RKO (cell line): ENCODE measurements around the gene OR51B2.
"Not testable (repeated sequence)": the region's sequence is repeated elsewhere in the genome, so short reads cannot be mapped to it uniquely, and the experiment has no call there.

Experiments
- DNase-seq: peaks from one replicate; pipeline ENCODE4 v3.0.0-alpha.2; 2016; ENCODE audit warnings: low spot score

The OR51B2 gene

GRCh38 chr11:5324197-5324596 is at the start of gene OR51B2:
Gene OR51B2, minus strand, starts transcription at chr11:5324297. Its CDS starts 0 bp downstream, at chr11:5324297.
- DNase-seq, result no peak

- DNase-seq, result peak; percentile 22
These were observed 45.7 kb upstream of the OR51B2 start for GRCh38 chr11:5369789-5370188.

- no peak for DNase-seq
These were observed 44.5 kb upstream of the OR51B2 start for GRCh38 chr11:5368502-5369043.

- peak; percentile 25 for DNase-seq
These were observed 43.5 kb upstream of the OR51B2 start for GRCh38 chr11:5367448-5368074.

GRCh38 chr11:5366856-5367255 is 42.8 kb upstream of the OR51B2 start:
- no peak for DNase-seq

GRCh38 chr11:5366365-5366764 is 42.3 kb upstream of the OR51B2 start:
- DNase-seq, result not testable (repeated sequence)

GRCh38 chr11:5364214-5364613 is 40.1 kb upstream of the OR51B2 start:
- peak; percentile 58 for DNase-seq

GRCh38 chr11:5363679-5364078 is 39.6 kb upstream of the OR51B2 start:
- no peak for DNase-seq

- DNase-seq, result no peak
These were observed 38.0 kb upstream of the OR51B2 start for GRCh38 chr11:5362017-5362625.

GRCh38 chr11:5356031-5356430 is 31.9 kb upstream of the OR51B2 start:
- DNase-seq, result not testable (repeated sequence)

GRCh38 chr11:5351208-5351607 is 27.1 kb upstream of the OR51B2 start, which contains the start of gene OR51B6:
Gene OR51B6, plus strand, starts transcription at chr11:5351508. Its CDS starts 0 bp downstream, at chr11:5351508.
- no peak for DNase-seq

- no peak for DNase-seq
These were observed 25.5 kb upstream of the OR51B2 start for GRCh38 chr11:5349550-5349949.

GRCh38 chr11:5348551-5349194 is 24.6 kb upstream of the OR51B2 start:
- DNase-seq, result no peak

- no peak for DNase-seq
These were observed 21.7 kb upstream of the OR51B2 start for GRCh38 chr11:5345831-5346230.

- no peak for DNase-seq
These were observed 19.6 kb upstream of the OR51B2 start, which contains the start of gene OR51B5 for GRCh38 chr11:5343474-5344335. Gene OR51B5, minus strand, starts transcription at chr11:5343524. Its CDS starts 0 bp downstream, at chr11:5343524.

- DNase-seq, result no peak
These were observed 15.8 kb upstream of the OR51B2 start for GRCh38 chr11:5339771-5340322.

- not testable (repeated sequence) for DNase-seq
These were observed 13.2 kb upstream of the OR51B2 start for GRCh38 chr11:5337253-5337652.

GRCh38 chr11:5336331-5336730 is 12.2 kb upstream of the OR51B2 start:
- DNase-seq, result no peak

GRCh38 chr11:5335170-5335569 is 11.1 kb upstream of the OR51B2 start:
- no peak for DNase-seq

GRCh38 chr11:5317292-5317691 is 6.8 kb downstream of the OR51B2 start:
- no peak for DNase-seq

- DNase-seq, result not testable (repeated sequence)
These were observed 10.6 kb downstream of the OR51B2 start for GRCh38 chr11:5313326-5314023.
